Measurements from ENCODE around the gene PLA2G6. TPM values are rescaled to one million over a fixed set of nuclear protein-coding genes. Genes with fewer than 3 reads are reported as not detected.

The PLA2G6 gene
- total RNA-seq, 2 experiments from 2014 or later, result 33.9 to 83.9 TPM

GRCh38 chr22:38083931-38084631 lies 97.5 kb downstream of the PLA2G6 start, which contains the start of gene SLC16A8:
SLC16A8 (minus strand) TSS chr22:38084184; CDS start chr22:38082873, 1,311 bp downstream.
- Histone ChIP-seq H3K4me2 (ENCODE audit: low read length) (no peak within 1 kb of the TSS), H3K4me3 (ENCODE audit: low read depth, low read length, poor library complexity, severe bottlenecking) (no peak within 1 kb of the TSS), H4K20me1 (ENCODE audit: insufficient read depth, low read length) (no peaks in the 10 kb centered on the region), H3K4me1 (ENCODE audit: insufficient read depth, low read length, poor library complexity, severe bottlenecking) (no peaks in the 10 kb centered on the region), H3K9me3 (ENCODE audit: low read length) (no peaks in the 10 kb centered on the region), H3K9me2 (ENCODE audit: insufficient read depth, low read length) (no peaks in the 10 kb centered on the region), H2AFZ (ENCODE audit: low read length) (no peak within 1 kb of the TSS), H3K79me2 (ENCODE audit: insufficient read depth, low read depth, low read length) (no peaks in the 10 kb centered on the region), H3K36me3 (ENCODE audit: insufficient read depth, low read length) (no peaks in the 10 kb centered on the region), H3K27ac (ENCODE audit: low read depth, low read length, poor library complexity, severe bottlenecking) (no peak within 1 kb of the TSS)
- no peak for TF ChIP-seq EZH2phosphoT487 (IDR thresholded peaks at IDR 0.05; ENCODE audit: borderline replicate concordance, low read depth, low read length)
- TF ChIP-seq CTCF (conservative IDR thresholded peaks at IDR 0.05; ENCODE audit: low read length), result no peak
- POLR2A ChIA-PET, result no interaction called here
- no peak for DNase-seq (ENCODE audit: low spot score)
- no TSS peak for BruUV-seq (replicated peaks)
- CTCF ChIA-PET (ENCODE audit: unreplicated experiment), result no interaction called here
- intact Hi-C loops (cut with micrococcal nuclease; ENCODE audit: unreplicated experiment), result no loop called here

- TF ChIP-seq CTCF (conservative IDR thresholded peaks at IDR 0.05; ENCODE audit: low read length) (no peak), EZH2phosphoT487 (IDR thresholded peaks at IDR 0.05; ENCODE audit: borderline replicate concordance, low read depth, low read length) (no peak)
- no peaks in the 10 kb centered on the region for H3K9me2 ChIP-seq (ENCODE audit: insufficient read depth, low read length)
- no peaks in the 10 kb centered on the region for H3K36me3 ChIP-seq (ENCODE audit: insufficient read depth, low read length)
- CTCF ChIA-PET (ENCODE audit: unreplicated experiment), result no interaction called here
- H3K4me2 ChIP-seq (ENCODE audit: low read length), result no peak overlapping the region
- no TSS peak for BruUV-seq (replicated peaks)
- H4K20me1 ChIP-seq (ENCODE audit: insufficient read depth, low read length), result no peaks in the 10 kb centered on the region
- no peak overlapping the region for H3K27ac ChIP-seq (ENCODE audit: low read depth, low read length, poor library complexity, severe bottlenecking)
- no peak overlapping the region for H2AFZ ChIP-seq (ENCODE audit: low read length)
- no peaks in the 10 kb centered on the region for H3K4me1 ChIP-seq (ENCODE audit: insufficient read depth, low read length, poor library complexity, severe bottlenecking)
- H3K79me2 ChIP-seq (ENCODE audit: insufficient read depth, low read depth, low read length), result no peaks in the 10 kb centered on the region
- H3K4me3 ChIP-seq (ENCODE audit: low read depth, low read length, poor library complexity, severe bottlenecking), result no peak overlapping the region
- H3K9me3 ChIP-seq (ENCODE audit: low read length), result no peaks in the 10 kb centered on the region
- POLR2A ChIA-PET, result no interaction called here
- intact Hi-C loops (cut with micrococcal nuclease; ENCODE audit: unreplicated experiment), result no loop called here
- no peak for DNase-seq (ENCODE audit: low spot score)
Measured at GRCh38 chr22:38082986-38083710, 98.5 kb downstream of the PLA2G6 start.

All from OCI-LY7 (cell line).